Measurements from ENCODE around the gene SLC26A9. TPM values are rescaled to one million over a fixed set of nuclear protein-coding genes. Genes with fewer than 3 reads are reported as not detected.

SLC26A9 gene
- total and polyA plus RNA-seq, 2 experiments from 2014 or later, result not detected

- Histone ChIP-seq H3K27ac (ENCODE audit: low read depth) (no peak overlapping the region), H3K79me2 (replicated peaks; ENCODE audit: insufficient read depth) (no peaks in the 10 kb centered on the region), H4K20me1 (replicated peaks; ENCODE audit: insufficient read depth) (no peaks in the 10 kb centered on the region), H3K4me2 (no peak overlapping the region), H3K36me3 (ENCODE audit: insufficient read depth) (no peaks in the 10 kb centered on the region), H3K9me2 (ENCODE audit: insufficient read depth) (no peaks in the 10 kb centered on the region), H3K27me3 (ENCODE audit: insufficient read depth) (no peaks in the 10 kb centered on the region), H3K4me1 (ENCODE audit: insufficient read depth) (0 out of 2 replicates have a peak, but pooled peaks cover 2% of the 10 kb centered on the region), H2AFZ (no peak overlapping the region), H3F3A (replicated peaks; ENCODE audit: low read depth) (no peaks in the 10 kb centered on the region), H3K4me3 (no peak overlapping the region)
- H3K4me3 Mint-ChIP-seq, result no peak overlapping the region
- no peaks in the 10 kb centered on the region for H3K36me3 Mint-ChIP-seq (ENCODE audit: low read depth)
- H3K27ac Mint-ChIP-seq, result no peak overlapping the region
- DNase-seq (ENCODE audit: low spot score) (no peak), ATAC-seq (no peak)
- H3K27me3 Mint-ChIP-seq (ENCODE audit: insufficient read depth, low read depth, poor library complexity), result peaks cover 7% of the 10 kb centered on the region
- TF ChIP-seq JUNB (IDR thresholded peaks at IDR 0.05; ENCODE audit: unreplicated experiment) (no peak), EZH2 (IDR thresholded peaks at IDR 0.05; ENCODE audit: low read depth, unreplicated experiment) (no peak), ZNF114 (CRISPR knock-in tag; IDR thresholded peaks at IDR 0.05) (no peak), ZNF331 (CRISPR knock-in tag; IDR thresholded peaks at IDR 0.05; ENCODE audit: low read depth) (no peak), NANOG (IDR thresholded peaks at IDR 0.05; ENCODE audit: borderline replicate concordance) (no peak), CREB1 (CRISPR knock-in tag; IDR thresholded peaks at IDR 0.05; ENCODE audit: low read depth) (no peak), POLR2AphosphoS5 (IDR thresholded peaks at IDR 0.05; ENCODE audit: low read depth) (no peak), EZH2phosphoT487 (IDR thresholded peaks at IDR 0.05; ENCODE audit: unreplicated experiment) (no peak), ZNF462 (CRISPR knock-in tag; IDR thresholded peaks at IDR 0.05) (no peak), STAT1 (IDR thresholded peaks at IDR 0.05; ENCODE audit: unreplicated experiment) (no peak)
- TF ChIP-seq, protein P1, sequence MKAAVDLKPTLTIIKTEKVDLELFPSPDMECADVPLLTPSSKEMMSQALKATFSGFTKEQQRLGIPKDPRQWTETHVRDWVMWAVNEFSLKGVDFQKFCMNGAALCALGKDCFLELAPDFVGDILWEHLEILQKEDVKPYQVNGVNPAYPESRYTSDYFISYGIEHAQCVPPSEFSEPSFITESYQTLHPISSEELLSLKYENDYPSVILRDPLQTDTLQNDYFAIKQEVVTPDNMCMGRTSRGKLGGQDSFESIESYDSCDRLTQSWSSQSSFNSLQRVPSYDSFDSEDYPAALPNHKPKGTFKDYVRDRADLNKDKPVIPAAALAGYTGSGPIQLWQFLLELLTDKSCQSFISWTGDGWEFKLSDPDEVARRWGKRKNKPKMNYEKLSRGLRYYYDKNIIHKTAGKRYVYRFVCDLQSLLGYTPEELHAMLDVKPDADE (IDR thresholded peaks at IDR 0.05), result no peak
- TF ChIP-seq, protein P2, sequence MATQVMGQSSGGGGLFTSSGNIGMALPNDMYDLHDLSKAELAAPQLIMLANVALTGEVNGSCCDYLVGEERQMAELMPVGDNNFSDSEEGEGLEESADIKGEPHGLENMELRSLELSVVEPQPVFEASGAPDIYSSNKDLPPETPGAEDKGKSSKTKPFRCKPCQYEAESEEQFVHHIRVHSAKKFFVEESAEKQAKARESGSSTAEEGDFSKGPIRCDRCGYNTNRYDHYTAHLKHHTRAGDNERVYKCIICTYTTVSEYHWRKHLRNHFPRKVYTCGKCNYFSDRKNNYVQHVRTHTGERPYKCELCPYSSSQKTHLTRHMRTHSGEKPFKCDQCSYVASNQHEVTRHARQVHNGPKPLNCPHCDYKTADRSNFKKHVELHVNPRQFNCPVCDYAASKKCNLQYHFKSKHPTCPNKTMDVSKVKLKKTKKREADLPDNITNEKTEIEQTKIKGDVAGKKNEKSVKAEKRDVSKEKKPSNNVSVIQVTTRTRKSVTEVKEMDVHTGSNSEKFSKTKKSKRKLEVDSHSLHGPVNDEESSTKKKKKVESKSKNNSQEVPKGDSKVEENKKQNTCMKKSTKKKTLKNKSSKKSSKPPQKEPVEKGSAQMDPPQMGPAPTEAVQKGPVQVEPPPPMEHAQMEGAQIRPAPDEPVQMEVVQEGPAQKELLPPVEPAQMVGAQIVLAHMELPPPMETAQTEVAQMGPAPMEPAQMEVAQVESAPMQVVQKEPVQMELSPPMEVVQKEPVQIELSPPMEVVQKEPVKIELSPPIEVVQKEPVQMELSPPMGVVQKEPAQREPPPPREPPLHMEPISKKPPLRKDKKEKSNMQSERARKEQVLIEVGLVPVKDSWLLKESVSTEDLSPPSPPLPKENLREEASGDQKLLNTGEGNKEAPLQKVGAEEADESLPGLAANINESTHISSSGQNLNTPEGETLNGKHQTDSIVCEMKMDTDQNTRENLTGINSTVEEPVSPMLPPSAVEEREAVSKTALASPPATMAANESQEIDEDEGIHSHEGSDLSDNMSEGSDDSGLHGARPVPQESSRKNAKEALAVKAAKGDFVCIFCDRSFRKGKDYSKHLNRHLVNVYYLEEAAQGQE (IDR thresholded peaks at IDR 0.05; ENCODE audit: unreplicated experiment), result no peak
- TF ChIP-seq, protein P3, sequence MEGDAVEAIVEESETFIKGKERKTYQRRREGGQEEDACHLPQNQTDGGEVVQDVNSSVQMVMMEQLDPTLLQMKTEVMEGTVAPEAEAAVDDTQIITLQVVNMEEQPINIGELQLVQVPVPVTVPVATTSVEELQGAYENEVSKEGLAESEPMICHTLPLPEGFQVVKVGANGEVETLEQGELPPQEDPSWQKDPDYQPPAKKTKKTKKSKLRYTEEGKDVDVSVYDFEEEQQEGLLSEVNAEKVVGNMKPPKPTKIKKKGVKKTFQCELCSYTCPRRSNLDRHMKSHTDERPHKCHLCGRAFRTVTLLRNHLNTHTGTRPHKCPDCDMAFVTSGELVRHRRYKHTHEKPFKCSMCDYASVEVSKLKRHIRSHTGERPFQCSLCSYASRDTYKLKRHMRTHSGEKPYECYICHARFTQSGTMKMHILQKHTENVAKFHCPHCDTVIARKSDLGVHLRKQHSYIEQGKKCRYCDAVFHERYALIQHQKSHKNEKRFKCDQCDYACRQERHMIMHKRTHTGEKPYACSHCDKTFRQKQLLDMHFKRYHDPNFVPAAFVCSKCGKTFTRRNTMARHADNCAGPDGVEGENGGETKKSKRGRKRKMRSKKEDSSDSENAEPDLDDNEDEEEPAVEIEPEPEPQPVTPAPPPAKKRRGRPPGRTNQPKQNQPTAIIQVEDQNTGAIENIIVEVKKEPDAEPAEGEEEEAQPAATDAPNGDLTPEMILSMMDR (conservative IDR thresholded peaks at IDR 0.05; ENCODE audit: low read depth in 2 of 2), result no peak
- peaks cover under 1% of the 10 kb centered on the region for H3K4me1 Mint-ChIP-seq
- no peaks in the 10 kb centered on the region for H3K9me3 Mint-ChIP-seq
Measured at GRCh38 chr1:205923651-205924459, 19.4 kb downstream of the SLC26A9 start.

Measured in GM23338 (cell line).